GM19467 (cell line): ENCODE results near the gene ADAMTS18.
"Not testable (repeated sequence)": the region's sequence is repeated elsewhere in the genome, so short reads cannot be mapped to it uniquely, and the experiment has no call there.

Experiments
- ATAC-seq: cut with Tn5 transposase; IDR thresholded peaks from one replicate; pipeline ENCODE4 v1.9.1; 2021; ENCODE audit warnings: mild to moderate bottlenecking, moderate library complexity; ENCODE audit not compliant: unreplicated experiment

Gene ADAMTS18

DNA sequence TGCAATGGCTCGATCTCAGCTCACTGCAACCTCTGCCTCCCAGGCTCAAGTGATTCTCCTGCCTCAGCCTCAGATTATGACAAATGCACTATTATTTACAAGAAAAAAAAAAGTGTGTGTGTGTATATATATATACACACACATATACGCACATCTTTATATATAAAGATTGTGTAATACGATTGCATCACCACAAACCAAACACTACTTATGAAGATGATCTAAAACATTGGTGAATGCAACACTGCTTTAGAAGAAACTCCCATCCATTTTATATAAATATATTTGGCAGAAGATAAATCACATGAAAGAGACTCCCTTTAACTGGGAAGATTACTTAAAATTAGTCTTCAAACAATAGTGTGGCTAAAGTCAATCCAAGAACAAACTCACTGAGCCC lies 138.9 kb downstream of the ADAMTS18 start:
- ATAC-seq, result no peak

DNA sequence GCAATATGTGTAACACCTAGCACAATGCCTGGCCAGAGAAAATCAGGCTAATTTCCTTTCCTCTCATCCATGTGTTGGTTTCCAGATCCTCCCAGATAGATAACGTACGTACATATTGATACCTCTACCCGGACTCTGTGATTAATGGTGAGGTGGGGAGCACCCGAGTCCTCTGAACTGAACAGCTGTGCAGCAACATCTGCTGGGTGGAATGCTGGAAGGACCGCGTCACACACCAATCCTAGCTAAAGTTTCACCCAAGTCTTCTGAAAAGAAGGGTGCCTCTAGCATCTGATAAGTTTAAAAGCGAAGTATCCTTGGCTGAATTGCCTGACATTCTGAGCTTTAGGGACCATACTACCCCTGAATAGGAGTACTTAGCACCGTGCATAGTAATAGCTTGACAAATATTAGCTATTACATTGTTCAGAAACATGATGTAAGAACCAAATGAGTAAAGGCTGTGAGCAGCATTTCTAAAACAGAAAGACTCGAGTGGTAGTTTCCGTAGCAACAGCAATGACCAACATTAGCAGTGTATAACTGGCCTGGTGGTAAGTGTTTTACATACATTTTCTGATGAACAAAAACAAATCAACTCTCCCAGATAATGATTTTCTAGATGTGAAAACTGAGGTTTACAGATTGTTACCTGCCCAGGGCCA lies 144.3 kb downstream of the ADAMTS18 start:
- ATAC-seq, result no peak

DNA sequence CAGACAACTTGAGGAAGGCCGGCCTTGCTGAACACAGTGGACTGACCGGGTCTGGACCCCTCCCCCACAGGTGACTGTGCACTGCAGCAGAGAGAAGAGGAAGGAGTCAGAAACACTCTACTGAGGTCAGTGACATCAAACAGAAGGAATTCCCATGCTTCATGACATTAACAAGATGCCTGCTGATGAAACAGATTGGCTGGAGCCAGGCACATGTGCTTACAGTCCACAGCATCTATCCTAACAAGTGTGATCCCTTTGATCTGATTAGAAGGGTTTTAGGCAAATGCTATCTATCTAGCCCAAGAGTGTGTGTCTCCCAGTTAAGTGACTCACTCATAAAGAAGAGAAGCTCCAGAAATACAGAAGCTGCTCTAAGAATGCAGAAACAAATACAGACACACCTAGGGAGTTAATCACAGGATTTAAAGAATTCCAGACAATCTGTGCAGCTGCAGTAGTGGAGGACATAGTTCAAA lies 145.5 kb downstream of the ADAMTS18 start:
- no peak for ATAC-seq

DNA sequence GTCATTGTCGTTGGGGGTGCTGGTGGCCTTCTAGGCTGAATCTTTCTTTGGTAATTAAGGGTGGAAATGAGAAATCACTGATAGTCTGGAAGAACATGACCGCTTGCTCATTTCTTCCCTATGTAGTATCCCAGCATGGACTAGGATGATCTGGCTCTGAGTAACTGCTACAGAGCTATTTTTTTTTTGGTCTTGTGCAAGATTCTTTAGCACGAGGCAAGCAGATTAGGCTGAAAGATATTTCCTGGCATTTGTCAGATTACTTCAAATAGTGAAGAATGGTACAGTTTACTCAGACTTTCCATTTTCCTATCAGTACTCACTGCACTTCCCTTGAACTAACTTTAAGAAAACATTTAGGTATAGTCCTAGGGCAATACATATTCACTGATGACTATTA lies 146.6 kb downstream of the ADAMTS18 start:
- ATAC-seq, result no peak

DNA sequence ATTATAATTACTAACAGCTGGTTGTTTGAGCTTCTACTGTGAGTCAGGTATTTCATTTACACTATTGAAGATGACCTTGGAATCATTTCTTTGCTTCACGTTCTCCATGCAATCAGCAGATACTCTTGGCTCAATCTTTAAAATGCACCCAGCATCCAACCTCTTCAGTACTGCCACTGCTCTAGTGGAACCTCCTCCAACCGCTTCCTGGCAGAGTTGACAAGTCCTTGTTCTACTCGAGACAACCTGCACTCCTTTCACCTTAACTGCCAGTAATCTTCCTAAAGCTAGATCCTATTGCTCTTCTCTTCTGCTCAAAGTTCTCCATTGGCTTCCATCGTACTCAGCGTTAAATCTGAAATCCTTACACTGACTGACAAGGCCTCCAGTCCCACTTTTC lies 149.2 kb downstream of the ADAMTS18 start:
- no peak for ATAC-seq

DNA sequence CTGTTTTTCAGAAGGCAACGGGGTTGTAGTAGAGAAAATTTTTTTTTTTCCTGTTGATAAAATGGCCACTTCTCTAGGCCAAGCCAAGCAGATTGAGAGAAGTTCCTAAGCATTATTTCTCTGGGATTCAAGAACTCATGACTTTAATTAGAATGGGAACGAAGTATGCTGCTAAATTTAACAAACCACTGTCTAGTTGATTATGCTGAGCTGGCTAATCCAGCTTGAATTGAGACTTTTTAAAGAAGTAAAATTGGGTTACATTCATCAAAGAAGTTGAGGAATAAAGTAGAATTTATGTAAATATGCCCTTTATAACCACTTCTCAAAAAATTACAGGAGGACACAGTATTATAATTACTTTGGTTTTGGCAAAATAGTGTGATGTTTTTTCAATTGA lies 152.5 kb downstream of the ADAMTS18 start:
- no peak for ATAC-seq

DNA sequence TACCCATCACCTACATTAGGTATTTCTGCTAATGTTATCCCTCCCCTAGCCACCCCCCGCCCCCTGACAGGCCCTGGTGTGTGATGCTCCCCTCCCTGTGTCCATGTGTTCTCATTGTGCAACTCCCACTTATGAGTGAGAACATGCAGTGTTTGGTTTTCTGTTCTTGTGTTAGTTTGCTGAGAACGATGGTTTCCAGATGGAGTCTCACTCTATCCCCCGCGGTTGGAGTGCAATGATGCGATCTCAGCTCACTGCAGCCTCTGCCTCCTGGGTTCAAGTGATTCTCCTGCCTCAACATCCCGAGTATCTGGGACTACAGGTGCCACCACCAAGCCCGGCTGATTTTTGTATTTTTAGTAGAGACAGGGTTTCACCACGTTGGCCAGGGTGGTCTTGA lies 155.5 kb downstream of the ADAMTS18 start:
- not testable (repeated sequence) for ATAC-seq

DNA sequence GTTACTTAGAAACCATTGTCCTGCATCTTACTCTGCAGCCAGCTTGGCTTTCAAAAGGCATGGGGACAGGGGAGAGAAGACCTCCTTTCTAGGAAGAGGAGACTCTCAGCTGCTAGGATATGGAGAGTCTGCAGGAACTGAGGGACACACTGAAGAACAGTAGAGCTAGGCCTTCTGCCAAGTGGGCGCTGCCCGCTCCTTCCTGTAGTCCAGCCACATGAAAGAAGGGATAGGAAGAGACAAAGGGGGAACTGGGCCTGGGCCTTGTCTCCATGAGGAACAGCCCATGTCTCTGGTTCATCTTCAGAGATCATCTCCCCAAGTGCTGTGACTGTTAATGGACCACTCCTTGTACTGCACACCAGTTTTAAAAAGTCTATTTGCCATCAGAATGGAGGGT lies 157.3 kb downstream of the ADAMTS18 start:
- no peak for ATAC-seq

DNA sequence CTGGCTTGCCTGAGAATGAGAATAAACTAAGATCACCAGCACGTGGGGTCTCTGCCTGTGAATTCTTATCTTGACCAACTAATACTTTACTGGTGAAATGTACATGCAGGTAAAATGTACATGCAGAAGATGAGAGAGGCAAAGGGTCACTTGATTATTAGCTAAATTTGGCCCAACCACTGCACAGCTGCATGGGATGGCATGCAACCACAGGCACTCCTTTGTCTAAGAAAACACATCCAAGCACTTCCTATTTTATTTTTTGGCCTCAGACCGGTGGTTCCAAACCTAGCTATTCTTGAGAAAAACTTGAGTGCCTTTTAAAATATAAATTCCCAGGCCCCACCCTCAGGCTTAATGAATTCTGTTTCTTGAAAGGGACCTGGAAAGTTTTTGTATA lies 157.7 kb downstream of the ADAMTS18 start:
- no peak for ATAC-seq

DNA sequence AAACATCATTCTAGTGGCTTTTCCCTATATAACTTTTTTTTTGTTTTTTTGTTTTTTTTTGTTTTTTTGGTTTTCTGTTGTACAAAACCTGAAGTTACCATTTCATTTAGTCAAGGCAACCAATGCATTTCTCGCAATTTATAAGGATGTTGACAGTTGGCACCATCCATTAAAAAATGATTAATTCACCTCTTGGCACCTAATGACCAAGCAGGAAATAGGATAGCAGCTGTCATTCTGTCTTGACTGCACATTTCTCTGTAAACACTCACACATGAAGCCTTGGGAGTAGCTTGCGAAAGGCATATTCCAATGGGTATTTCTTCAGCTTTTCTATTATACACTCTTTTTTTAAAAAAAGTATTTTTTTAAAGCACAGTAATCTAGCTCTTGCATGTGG lies 158.2 kb downstream of the ADAMTS18 start:
- ATAC-seq, result no peak

DNA sequence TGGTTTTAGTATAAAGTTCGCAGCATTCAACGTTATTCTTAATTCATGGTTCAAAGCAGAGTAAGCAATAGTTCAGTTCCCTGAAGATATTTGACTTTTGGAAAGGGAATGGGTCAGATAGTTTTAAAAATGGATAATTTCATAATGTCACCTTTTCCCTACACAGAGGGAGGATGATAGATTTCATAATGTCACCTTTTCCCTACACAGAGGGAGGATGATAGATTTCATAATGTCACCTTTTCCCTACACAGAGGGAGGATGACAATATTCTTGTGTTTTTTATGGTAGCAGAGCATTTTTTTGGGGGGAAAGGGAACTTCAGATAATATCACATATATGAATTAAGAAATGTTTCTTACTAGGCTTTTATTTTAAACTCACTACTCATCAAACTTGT lies 159.5 kb downstream of the ADAMTS18 start:
- not testable (repeated sequence) for ATAC-seq

DNA sequence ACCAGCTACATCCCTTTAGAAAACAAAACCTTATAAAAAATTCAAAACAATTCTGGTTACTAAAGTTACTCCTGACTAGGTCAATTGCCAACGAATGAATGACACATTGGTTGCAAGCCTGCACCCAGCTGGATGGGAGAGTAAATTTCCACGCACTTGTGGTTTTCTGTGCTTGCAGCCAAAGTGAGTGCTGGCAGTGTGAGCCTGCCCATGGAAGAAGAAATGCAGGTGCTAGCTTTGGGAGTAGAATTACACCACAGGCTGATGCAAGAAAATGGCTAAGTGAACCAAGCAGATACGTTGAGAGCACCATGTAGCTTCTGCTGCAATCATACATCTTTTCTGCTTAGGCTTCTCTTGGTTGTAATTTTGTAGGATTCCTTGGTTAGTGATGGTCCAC lies 161.0 kb downstream of the ADAMTS18 start:
- ATAC-seq, result no peak

DNA sequence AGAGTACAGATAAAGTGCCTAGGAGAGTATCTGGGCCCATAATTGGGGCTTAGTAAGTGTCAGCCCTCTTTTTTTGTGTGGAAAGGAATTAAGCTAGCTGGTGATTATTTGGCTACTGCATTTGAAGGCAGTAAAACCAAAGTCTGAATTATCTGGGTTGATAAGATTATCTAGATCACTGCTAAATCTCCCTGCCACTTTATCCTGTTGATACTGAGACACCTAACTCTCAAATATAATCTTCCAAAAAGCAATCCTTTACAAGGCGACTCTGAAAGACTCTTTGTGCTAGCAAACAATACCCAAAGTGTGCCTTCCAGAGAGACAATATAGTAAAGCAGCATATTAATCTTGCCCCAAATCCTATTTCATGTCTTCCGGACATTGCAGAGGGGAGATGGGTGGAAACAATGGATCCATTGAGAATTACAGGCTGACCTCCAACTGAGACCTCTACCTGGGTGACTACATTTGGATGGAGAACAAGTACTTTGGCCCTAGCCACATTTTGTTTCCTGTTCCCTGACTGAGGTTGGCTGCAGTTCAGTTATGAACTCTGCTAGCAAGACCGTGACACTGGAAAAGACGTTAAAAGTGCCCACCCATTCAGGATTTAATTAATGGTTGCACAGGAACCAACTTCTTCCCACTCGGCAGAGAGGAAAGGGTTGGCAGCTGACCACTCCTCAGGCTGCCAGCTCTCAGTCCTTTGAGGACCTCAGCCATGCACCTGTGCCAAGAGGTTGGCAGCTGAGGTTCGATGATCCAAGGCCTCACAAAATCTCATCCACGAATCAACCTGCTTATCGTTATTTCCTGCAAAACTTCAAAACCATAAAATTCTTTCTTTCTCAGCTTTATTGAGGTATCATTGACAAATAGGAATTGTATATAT lies 163.1 kb downstream of the ADAMTS18 start:
- ATAC-seq, result no peak

DNA sequence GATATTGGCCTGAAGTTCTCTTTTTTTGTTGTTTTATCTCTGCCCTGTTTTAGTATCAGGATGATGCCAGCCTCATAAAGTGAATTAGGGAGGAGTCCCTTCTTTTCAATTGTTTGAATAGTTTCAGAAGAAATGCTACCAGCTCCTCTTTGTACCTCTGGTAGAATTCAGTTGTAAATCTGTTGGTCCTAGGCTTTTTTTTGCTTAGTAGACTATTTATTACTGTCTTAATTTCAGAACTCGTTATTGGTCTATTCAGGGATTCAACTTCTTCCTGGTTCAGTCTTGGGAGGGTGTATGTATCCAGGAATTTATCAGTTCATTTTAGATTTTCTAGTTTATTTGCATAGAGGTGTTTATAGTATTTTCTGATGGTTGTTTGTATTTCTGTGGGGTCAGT lies 168.6 kb downstream of the ADAMTS18 start:
- ATAC-seq, result not testable (repeated sequence)

DNA sequence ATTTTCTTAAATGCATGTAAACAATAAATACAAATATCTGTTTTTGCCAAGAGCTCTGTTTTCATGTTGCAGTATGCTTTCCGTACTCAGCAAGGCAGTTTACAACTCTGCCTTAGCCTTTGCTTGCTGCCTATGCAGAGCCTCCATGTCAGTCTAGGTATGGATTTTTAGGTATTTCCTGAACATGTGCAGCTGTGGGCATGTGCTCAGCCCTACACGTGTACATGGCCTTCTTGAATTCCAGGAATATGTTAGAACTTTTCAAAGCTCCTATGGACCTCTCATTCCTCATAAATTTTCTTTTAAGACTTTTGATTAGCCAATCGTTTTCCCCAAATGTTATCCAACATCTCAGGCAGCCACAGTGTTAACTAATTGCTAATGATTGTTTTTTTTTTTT lies 171.9 kb downstream of the ADAMTS18 start:
- ATAC-seq, result no peak

DNA sequence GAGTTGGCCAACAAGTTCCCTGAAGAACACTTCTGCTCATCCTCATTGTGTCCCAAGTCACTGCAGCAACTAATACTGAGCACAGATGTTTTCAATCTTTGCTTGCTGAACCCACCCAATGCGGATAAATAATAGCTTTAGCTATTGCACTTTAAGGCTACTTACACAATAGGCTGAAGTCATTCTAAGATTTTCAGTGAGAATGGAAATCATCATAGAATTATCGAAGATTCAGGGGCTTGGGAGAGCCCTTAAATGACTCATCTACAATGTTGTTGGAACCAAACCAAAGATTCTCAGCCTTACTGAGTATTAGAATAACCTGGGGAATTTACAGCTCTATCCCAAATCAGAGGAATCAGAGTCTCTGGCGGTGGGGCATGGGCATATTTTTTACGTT lies 184.4 kb downstream of the ADAMTS18 start:
- no peak for ATAC-seq

DNA sequence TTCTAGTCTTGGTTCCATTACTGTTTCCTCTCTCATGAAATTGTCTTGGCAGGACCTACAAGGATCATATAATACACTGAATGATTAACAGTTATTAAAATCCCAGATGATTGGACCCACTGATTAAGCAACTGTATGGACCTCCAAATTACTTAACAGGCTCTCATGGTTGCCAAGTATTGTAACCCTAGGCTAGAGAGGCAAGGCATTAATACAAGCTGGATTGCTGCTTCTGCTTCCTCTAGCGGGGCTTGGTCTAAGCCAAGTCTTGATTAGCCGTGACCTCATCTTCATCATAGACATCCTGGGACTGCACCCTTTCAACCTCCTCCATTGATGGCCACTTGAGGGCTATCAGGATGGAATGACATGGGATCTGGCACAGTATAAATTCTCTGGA lies 188.7 kb downstream of the ADAMTS18 start:
- no peak for ATAC-seq

DNA sequence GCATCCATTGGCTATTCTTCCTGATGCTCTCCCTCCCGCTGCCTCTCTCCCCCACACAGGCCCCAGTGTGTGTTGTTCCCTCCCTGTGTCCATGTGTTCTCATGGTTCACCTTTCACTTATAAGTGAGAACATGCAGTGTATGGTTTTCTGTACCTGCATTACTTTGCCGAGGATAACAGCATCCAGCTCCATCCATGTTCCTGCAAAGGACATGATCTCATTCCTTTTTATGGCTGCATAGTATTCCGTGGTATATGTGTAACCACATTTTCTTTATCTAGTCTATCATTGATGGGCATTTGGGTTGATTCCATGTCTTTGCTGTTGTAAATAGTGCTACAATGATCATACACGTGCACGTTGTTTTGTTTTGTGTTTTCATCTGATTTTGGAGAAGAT lies 192.4 kb downstream of the ADAMTS18 start:
- ATAC-seq, result not testable (repeated sequence)

DNA sequence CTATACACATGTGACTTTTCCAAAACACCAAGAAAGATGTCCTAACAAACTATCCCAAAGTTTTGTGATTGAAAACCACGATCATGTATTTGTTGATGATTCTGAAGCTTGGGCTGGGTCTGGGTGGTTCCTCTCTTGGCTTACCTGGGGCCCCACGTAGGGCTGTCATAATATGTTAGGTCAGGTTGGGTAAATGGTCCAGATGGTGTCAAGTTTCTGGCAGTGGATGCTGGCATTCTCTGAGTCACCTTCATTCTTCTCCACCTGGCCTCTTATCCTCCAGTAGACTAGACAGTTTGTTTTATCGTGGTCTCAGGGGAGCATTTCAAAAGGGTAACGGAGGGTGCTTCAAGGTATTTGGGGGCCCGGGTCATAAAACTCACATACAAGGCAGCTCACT lies 196.2 kb downstream of the ADAMTS18 start:
- ATAC-seq, result no peak

DNA sequence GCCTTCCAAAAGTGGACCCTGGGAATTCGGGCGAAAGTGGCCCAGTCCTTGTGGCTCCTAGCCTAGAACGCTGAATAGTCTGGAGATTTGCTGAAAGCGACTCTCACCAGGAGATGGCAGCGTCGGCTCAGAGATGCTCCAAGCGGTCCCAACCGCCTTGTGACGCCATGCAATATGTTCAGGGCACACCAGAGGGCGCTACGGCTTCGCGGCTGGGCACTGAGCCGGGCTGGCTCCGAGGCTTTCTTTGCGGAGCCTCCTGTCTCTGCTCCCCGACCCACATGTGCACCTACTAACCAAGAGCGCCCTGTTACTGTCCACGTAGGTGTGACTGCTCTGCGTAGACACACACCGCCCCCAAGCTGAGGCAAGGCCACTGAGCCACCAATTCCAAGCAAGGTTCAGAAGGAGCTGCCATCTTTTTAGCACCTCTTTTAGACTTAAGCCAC lies 198.7 kb downstream of the ADAMTS18 start:
- peak; percentile 98 for ATAC-seq

DNA sequence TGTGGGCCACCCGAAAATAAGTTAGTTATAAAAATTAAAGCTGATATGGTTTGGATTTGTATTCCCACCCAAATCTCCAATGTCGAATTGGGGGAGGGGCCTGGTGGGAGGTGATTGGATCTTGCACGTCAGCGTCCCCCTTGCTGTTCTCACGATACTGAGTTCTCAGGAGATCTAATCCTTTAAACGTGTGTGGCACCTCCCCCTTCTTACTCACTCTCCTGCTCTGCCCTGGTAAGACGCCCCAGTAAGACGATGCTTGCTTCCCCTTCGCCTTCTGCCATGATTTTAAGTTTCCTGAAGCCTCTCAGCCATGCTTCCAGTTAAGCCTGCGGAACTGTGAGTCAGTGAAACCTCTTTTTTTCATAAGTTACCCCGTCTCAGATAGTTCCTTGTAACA lies 200.2 kb downstream of the ADAMTS18 start:
- ATAC-seq, result no peak
